Measurements from ENCODE around the gene CAMK1D. TPM values are rescaled to one million over a fixed set of nuclear protein-coding genes. Genes with fewer than 3 reads are reported as not detected.

Gene CAMK1D
- polyA plus RNA-seq, 1 donor = 8.4 TPM

- no peaks in the 10 kb centered on the region for H3K4me1 ChIP-seq (ENCODE audit: control insufficient read depth, insufficient read depth, low read length)
- WGBS (ENCODE audit: insufficient coverage, low lambda C conversion rate) = no CpG with 5 or more reads among the region's 2 CpGs
- no peak overlapping the region for H3K4me3 ChIP-seq (ENCODE audit: low read length)
- H3K27me3 ChIP-seq (ENCODE audit: control insufficient read depth, insufficient read depth, low read length) = no peaks in the 10 kb centered on the region
- H3K36me3 ChIP-seq (ENCODE audit: control insufficient read depth, insufficient read depth, low read length) = no peaks in the 10 kb centered on the region
- no peaks in the 10 kb centered on the region for H3K9me3 ChIP-seq (ENCODE audit: control insufficient read depth, low read depth, low read length)
- H3K27ac ChIP-seq (ENCODE audit: low read length) = no peak overlapping the region
- no peak for DNase-seq
Observed at GRCh38 chr10:12397941-12398340, 48.6 kb downstream of the CAMK1D start.

- H3K4me3 ChIP-seq (ENCODE audit: low read length) = no peak overlapping the region
- peaks cover 4% of the 10 kb centered on the region for H3K4me1 ChIP-seq (ENCODE audit: control insufficient read depth, insufficient read depth, low read length)
- H3K36me3 ChIP-seq (ENCODE audit: control insufficient read depth, insufficient read depth, low read length) = no peaks in the 10 kb centered on the region
- WGBS (ENCODE audit: insufficient coverage, low lambda C conversion rate) = 53% methylated on average over 2 of the region's 11 CpGs
- H3K27ac ChIP-seq (ENCODE audit: low read length) = no peak overlapping the region
- no peaks in the 10 kb centered on the region for H3K27me3 ChIP-seq (ENCODE audit: control insufficient read depth, insufficient read depth, low read length)
- no peaks in the 10 kb centered on the region for H3K9me3 ChIP-seq (ENCODE audit: control insufficient read depth, low read depth, low read length)
- DNase-seq = no peak
Observed at GRCh38 chr10:12400266-12400931, 51.1 kb downstream of the CAMK1D start.

GRCh38 chr10:12401466-12401865 is 52.1 kb downstream of the CAMK1D start:
- peaks cover 10% of the 10 kb centered on the region for H3K4me1 ChIP-seq (ENCODE audit: control insufficient read depth, insufficient read depth, low read length)
- DNase-seq = no peak
- no peaks in the 10 kb centered on the region for H3K9me3 ChIP-seq (ENCODE audit: control insufficient read depth, low read depth, low read length)
- no peak overlapping the region for H3K27ac ChIP-seq (ENCODE audit: low read length)
- H3K36me3 ChIP-seq (ENCODE audit: control insufficient read depth, insufficient read depth, low read length) = no peaks in the 10 kb centered on the region
- 100% methylated on average over 1 of the region's 2 CpGs for WGBS (ENCODE audit: insufficient coverage, low lambda C conversion rate)
- no peaks in the 10 kb centered on the region for H3K27me3 ChIP-seq (ENCODE audit: control insufficient read depth, insufficient read depth, low read length)
- no peak overlapping the region for H3K4me3 ChIP-seq (ENCODE audit: low read length)

GRCh38 chr10:12403119-12403518 is 53.8 kb downstream of the CAMK1D start:
- Histone ChIP-seq H3K9me3 (ENCODE audit: control insufficient read depth, low read depth, low read length) (no peaks in the 10 kb centered on the region), H3K36me3 (ENCODE audit: control insufficient read depth, insufficient read depth, low read length) (no peaks in the 10 kb centered on the region), H3K27me3 (ENCODE audit: control insufficient read depth, insufficient read depth, low read length) (no peaks in the 10 kb centered on the region), H3K4me3 (ENCODE audit: low read length) (no peak overlapping the region), H3K4me1 (ENCODE audit: control insufficient read depth, insufficient read depth, low read length) (peaks cover 10% of the 10 kb centered on the region), H3K27ac (ENCODE audit: low read length) (no peak overlapping the region)
- 100% methylated on average over 2 of the region's 9 CpGs for WGBS (ENCODE audit: insufficient coverage, low lambda C conversion rate)
- DNase-seq = no peak

- H3K4me3 ChIP-seq (ENCODE audit: low read length) = peak overlapping the region; percentile 23
- H3K9me3 ChIP-seq (ENCODE audit: control insufficient read depth, low read depth, low read length) = no peaks in the 10 kb centered on the region
- peaks cover 10% of the 10 kb centered on the region for H3K4me1 ChIP-seq (ENCODE audit: control insufficient read depth, insufficient read depth, low read length)
- WGBS (ENCODE audit: insufficient coverage, low lambda C conversion rate) = 25% methylated on average over 8 of the region's 24 CpGs
- no peaks in the 10 kb centered on the region for H3K27me3 ChIP-seq (ENCODE audit: control insufficient read depth, insufficient read depth, low read length)
- peak; percentile 58 to 87 for DNase-seq
- peak overlapping the region; percentile 48 for H3K27ac ChIP-seq (ENCODE audit: low read length)
- H3K36me3 ChIP-seq (ENCODE audit: control insufficient read depth, insufficient read depth, low read length) = no peaks in the 10 kb centered on the region
Observed at GRCh38 chr10:12405342-12406320, 56.3 kb downstream of the CAMK1D start.

GRCh38 chr10:12406764-12407400 is 57.5 kb downstream of the CAMK1D start:
- DNase-seq = no peak
- Histone ChIP-seq H3K27ac (ENCODE audit: low read length) (no peak overlapping the region), H3K9me3 (ENCODE audit: control insufficient read depth, low read depth, low read length) (no peaks in the 10 kb centered on the region), H3K27me3 (ENCODE audit: control insufficient read depth, insufficient read depth, low read length) (no peaks in the 10 kb centered on the region), H3K4me3 (ENCODE audit: low read length) (no peak overlapping the region), H3K4me1 (ENCODE audit: control insufficient read depth, insufficient read depth, low read length) (peaks cover 10% of the 10 kb centered on the region), H3K36me3 (ENCODE audit: control insufficient read depth, insufficient read depth, low read length) (no peaks in the 10 kb centered on the region)
- 100% methylated on average over 1 of the region's 9 CpGs for WGBS (ENCODE audit: insufficient coverage, low lambda C conversion rate)

- Histone ChIP-seq H3K27ac (ENCODE audit: low read length) (no peak overlapping the region), H3K9me3 (ENCODE audit: control insufficient read depth, low read depth, low read length) (no peaks in the 10 kb centered on the region), H3K36me3 (ENCODE audit: control insufficient read depth, insufficient read depth, low read length) (no peaks in the 10 kb centered on the region), H3K27me3 (ENCODE audit: control insufficient read depth, insufficient read depth, low read length) (no peaks in the 10 kb centered on the region), H3K4me3 (ENCODE audit: low read length) (no peak overlapping the region), H3K4me1 (ENCODE audit: control insufficient read depth, insufficient read depth, low read length) (peaks cover 10% of the 10 kb centered on the region)
- WGBS (ENCODE audit: insufficient coverage, low lambda C conversion rate) = 90% methylated on average over 3 of the region's 8 CpGs
- no peak for DNase-seq
Observed at GRCh38 chr10:12408472-12408871, 59.1 kb downstream of the CAMK1D start.

GRCh38 chr10:12409161-12409560 is 59.8 kb downstream of the CAMK1D start:
- WGBS (ENCODE audit: insufficient coverage, low lambda C conversion rate) = 100% methylated on average over 1 of the region's 11 CpGs
- DNase-seq = no peak
- no peaks in the 10 kb centered on the region for H3K9me3 ChIP-seq (ENCODE audit: control insufficient read depth, low read depth, low read length)
- H3K27me3 ChIP-seq (ENCODE audit: control insufficient read depth, insufficient read depth, low read length) = no peaks in the 10 kb centered on the region
- no peak overlapping the region for H3K27ac ChIP-seq (ENCODE audit: low read length)
- H3K4me3 ChIP-seq (ENCODE audit: low read length) = no peak overlapping the region
- peaks cover 10% of the 10 kb centered on the region for H3K4me1 ChIP-seq (ENCODE audit: control insufficient read depth, insufficient read depth, low read length)
- H3K36me3 ChIP-seq (ENCODE audit: control insufficient read depth, insufficient read depth, low read length) = no peaks in the 10 kb centered on the region

- H3K4me1 ChIP-seq (ENCODE audit: control insufficient read depth, insufficient read depth, low read length) = peaks cover 10% of the 10 kb centered on the region
- H3K27ac ChIP-seq (ENCODE audit: low read length) = no peak overlapping the region
- 96% methylated on average over 3 of the region's 5 CpGs for WGBS (ENCODE audit: insufficient coverage, low lambda C conversion rate)
- H3K9me3 ChIP-seq (ENCODE audit: control insufficient read depth, low read depth, low read length) = no peaks in the 10 kb centered on the region
- no peak for DNase-seq
- H3K36me3 ChIP-seq (ENCODE audit: control insufficient read depth, insufficient read depth, low read length) = no peaks in the 10 kb centered on the region
- no peaks in the 10 kb centered on the region for H3K27me3 ChIP-seq (ENCODE audit: control insufficient read depth, insufficient read depth, low read length)
- H3K4me3 ChIP-seq (ENCODE audit: low read length) = no peak overlapping the region
Observed at GRCh38 chr10:12409613-12410012, 60.3 kb downstream of the CAMK1D start.

GRCh38 chr10:12412666-12413368 is 63.5 kb downstream of the CAMK1D start:
- H3K4me1 ChIP-seq (ENCODE audit: control insufficient read depth, insufficient read depth, low read length) = peaks cover 5% of the 10 kb centered on the region
- no peak overlapping the region for H3K4me3 ChIP-seq (ENCODE audit: low read length)
- H3K27ac ChIP-seq (ENCODE audit: low read length) = no peak overlapping the region
- H3K36me3 ChIP-seq (ENCODE audit: control insufficient read depth, insufficient read depth, low read length) = no peaks in the 10 kb centered on the region
- no peak for DNase-seq
- H3K9me3 ChIP-seq (ENCODE audit: control insufficient read depth, low read depth, low read length) = no peaks in the 10 kb centered on the region
- no peaks in the 10 kb centered on the region for H3K27me3 ChIP-seq (ENCODE audit: control insufficient read depth, insufficient read depth, low read length)
- WGBS (ENCODE audit: insufficient coverage, low lambda C conversion rate) = 100% methylated on average over 1 of the region's 9 CpGs

All from large intestine (tissue), 3 donors.